ENCODE results near the gene ARAP1.

DNA sequence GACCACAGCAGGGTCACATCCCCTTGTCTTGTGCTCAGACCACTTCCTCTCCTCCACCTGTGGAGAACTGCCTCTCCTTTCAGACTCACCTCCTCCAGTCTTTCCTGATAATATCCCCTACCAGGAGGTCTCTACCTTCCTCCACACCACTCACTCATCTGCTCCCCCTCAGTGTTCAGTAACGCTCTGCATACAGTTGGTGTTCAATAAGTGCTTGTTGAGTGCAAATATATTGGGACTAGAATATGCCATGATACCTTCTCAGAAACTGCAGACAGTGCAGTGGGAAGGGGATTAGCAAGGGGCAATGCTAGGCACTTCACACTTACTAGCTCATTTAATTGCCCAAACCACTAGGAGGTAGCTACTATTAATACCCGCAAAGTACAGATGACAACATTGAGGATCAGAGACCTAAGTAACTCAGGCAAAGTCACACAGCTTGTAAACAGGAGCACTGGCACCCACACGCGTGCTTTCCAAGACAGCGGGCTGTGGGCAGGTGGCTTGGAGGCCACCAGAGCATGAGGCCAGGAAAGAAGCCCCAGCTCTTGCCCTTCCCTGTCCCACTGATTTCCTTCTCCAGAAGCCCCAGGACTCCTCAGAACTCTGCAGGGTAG, 69.9 kb downstream of the ARAP1 start:
- TF ChIP-seq CTCF (IDR thresholded peaks at IDR 0.05) = no peak
- TF ChIP-seq POLR2A (IDR thresholded peaks at IDR 0.05) = no peak
- no peak for TF ChIP-seq EP300 (IDR thresholded peaks at IDR 0.05)
- TF ChIP-seq POLR2AphosphoS5 (IDR thresholded peaks at IDR 0.05) = no peak

Data from sigmoid colon (tissue), 4 donors.